NAMALWA (cell line): ENCODE data around the gene SPATA12.

Source experiments
- DNase-seq: peaks from one replicate; pipeline ENCODE4 v3.0.0-alpha.2; 2015; ENCODE audit warnings: low spot score

SPATA12 gene

GRCh38 chr3:57116501-57116900 lies 56.0 kb downstream of the SPATA12 start:
- no peak for DNase-seq

GRCh38 chr3:57118254-57118653 lies 57.8 kb downstream of the SPATA12 start:
- DNase-seq, result no peak

DNA sequence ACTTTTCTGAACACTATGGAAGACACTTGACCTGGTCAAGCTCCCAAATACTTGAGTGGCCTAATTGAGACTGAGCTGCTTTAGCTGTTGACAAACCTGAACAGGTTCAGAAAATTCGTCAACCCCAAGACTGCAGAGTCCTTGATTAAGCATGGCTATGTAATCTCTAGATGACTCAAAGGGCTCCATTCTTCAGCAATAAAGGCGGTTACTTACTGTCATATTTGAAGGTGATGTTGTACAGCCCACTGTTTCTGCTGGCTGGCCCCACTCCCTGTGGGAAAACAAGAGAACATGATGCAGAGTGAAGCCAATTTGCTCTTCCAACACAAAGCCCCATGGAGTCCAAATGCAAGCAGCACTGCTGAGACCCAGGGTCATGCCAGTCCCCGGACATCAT lies 59.6 kb downstream of the SPATA12 start:
- no peak for DNase-seq

DNA sequence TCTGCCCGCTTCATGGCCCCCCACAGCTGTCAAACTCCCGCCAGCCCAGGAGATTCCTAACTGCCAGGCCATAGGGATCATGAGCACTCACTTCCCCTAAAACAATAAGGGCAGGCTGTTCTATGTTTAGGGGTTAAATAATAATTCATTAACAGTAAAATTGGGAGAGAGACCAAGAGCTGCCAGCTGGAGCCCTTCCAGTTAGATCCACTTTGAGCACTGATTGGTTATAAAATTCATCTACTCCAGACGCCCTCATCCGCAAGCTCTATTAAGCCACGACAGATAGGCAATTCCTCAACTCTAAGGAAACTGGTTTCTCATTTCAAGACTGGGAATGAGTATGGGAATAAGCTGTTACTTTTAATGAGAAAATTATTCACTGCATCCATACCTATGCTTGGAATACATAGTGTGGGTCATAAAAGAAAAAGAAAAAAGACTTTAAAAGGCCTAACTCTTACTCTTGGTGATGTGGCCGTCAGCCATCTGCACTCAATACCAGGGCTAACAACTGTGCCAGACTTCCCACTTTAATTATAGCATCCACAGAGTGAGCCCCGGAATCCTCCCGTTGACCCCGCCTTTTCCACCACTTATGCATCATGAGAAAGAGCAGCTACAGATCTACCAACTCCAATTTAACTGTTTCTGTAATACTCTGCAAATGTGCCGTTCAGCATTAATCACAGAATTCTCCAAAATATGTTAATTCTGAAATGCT lies 60.1 kb downstream of the SPATA12 start:
- DNase-seq, result no peak
